ENCODE data around the gene UQCC5.

UQCC5 gene

DNA sequence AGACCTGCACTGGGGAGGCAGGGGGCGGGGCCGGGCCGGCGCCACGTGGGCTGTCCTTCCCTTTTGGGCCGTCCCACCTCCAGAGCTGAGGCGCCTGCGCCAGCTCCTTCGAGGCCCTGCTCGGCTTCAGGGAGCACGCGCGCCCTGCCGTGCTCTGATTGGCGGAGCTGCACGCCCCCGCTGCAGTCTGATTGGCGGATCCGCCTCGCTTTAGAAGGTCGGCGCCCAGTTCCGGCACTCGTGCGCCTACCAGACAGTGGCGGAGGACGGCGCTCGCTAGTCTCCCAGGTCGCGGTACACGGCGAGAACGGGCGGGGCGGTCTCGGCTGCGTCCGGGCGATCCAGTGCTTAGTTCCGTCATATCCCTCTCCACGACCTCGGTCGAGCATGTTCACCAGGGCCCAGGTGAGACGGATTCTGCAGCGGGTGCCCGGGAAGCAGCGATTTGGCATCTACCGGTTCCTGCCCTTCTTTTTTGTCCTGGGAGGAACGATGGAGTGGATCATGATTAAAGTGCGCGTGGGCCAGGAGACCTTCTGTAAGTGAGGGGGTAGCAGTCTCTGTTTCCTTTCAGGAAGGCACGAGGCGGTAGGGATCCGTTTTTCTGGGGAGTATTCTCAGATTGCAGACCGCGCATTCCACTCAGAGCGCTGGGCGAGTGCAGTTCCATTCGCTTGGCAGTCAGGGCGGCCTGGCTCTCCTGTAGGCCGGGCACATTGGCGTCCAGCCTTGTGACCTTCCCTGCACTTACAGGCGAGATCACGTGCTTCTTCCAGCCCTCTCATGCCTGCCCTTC is at the start of gene UQCC5:
Gene UQCC5, plus strand, starts transcription at position 237 of the 796 bp plus-strand sequence. Its CDS starts 151 bp downstream, at position 388.
- DNase-seq = peak; percentile 95 to 97

DNA sequence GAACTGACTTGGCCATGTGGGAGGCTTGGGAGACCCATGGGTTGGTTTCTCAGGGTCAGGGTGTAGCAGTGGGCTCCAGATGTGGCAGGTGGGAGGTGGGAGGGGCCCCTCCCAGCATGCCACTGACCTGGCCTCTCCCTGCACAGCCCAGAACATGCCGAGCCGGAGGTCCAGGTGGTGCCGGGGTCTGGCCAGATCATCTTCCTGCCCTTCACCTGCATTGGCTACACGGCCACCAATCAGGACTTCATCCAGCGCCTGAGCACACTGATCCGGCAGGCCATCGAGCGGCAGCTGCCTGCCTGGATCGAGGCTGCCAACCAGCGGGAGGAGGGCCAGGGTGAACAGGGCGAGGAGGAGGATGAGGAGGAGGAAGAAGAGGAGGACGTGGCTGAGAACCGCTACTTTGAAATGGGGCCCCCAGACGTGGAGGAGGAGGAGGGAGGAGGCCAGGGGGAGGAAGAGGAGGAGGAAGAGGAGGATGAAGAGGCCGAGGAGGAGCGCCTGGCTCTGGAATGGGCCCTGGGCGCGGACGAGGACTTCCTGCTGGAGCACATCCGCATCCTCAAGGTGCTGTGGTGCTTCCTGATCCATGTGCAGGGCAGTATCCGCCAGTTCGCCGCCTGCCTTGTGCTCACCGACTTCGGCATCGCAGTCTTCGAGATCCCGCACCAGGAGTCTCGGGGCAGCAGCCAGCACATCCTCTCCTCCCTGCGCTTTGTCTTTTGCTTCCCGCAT is 49.2 kb upstream of the UQCC5 start:
- no peak for DNase-seq

- DNase-seq = no peak
These were observed 48.4 kb upstream of the UQCC5 start for GRCh38 chr3:52487788-52488691.

- DNase-seq = no peak
These were observed 47.7 kb upstream of the UQCC5 start for GRCh38 chr3:52488746-52489145.

DNA sequence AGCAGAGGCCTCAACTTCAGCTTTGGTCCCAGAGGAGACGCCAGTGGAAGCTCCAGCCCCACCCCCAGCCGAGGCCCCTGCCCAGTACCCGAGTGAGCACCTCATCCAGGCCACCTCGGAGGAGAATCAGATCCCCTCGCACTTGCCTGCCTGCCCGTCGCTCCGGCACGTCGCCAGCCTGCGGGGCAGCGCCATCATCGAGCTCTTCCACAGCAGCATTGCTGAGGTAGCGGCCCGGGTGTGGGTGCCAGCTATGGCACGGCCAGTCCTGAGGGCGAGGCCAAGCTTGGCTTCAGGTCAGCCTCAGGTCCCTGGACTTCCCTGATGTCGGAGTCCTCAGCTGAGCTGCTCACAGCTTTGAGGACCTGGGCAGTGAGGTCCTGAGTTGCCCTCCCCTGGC is 47.0 kb upstream of the UQCC5 start:
- no peak for DNase-seq

DNA sequence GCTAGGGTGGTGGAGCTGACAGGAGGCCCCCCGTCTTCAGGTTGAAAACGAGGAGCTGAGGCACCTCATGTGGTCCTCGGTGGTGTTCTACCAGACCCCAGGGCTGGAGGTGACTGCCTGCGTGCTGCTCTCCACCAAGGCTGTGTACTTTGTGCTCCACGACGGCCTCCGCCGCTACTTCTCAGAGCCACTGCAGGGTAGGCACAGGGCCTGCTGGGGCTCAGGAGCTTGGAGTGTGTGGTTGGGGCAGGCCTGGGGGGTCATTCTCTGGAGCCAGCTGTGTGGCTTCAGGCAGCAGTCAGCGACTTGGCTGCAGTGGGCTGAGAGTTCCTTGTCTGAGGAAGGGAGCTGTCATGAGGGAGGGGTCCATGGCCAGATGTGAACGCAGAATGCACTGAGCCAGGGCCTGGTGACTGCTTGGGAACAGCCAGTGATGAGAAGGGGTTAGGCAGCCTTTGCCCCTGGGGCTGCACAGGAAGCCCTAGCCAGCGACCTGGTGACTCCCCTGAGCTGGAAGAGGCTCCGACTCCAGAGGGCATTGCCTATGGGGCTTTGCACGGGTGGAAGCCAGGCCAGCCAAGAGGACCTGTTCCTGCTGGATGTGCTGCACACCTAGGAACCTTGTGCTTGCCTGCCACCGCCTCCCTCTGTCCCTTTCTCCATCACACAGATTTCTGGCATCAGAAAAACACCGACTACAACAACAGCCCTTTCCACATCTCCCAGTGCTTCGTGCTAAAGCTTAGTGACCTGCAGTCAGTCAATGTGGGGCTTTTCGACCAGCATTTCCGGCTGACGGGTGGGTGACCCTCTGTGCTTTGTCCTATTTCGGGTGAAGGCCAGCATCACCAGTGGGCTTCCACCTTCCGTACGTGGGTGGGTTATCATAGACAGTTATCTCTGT is 46.1 kb upstream of the UQCC5 start:
- DNase-seq = peak; percentile 43 to 47

DNA sequence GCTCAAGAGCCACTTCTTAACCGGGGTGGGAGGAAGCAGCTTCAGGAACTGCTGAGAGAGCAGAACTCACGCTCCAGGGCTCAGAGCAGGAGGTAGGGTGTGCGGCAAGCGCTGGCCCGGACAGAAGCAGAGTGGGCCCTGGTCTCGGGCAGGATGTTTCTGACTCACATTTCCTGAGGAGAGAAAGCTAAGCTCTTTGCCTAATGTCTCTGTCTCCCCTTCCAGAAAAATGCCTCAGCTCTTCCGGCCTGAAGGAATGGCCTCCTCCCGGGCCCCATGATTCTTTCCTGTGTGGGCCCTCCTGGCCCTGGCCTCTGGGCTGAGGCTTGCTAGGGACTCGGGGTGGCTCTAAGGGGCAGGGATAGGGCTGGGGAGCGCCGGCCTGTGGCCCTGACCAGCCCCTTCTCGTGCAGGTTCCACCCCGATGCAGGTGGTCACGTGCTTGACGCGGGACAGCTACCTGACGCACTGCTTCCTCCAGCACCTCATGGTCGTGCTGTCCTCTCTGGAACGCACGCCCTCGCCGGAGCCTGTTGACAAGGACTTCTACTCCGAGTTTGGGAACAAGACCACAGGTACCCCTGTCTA is 45.4 kb upstream of the UQCC5 start:
- peak; percentile 86 to 90 for DNase-seq

DNA sequence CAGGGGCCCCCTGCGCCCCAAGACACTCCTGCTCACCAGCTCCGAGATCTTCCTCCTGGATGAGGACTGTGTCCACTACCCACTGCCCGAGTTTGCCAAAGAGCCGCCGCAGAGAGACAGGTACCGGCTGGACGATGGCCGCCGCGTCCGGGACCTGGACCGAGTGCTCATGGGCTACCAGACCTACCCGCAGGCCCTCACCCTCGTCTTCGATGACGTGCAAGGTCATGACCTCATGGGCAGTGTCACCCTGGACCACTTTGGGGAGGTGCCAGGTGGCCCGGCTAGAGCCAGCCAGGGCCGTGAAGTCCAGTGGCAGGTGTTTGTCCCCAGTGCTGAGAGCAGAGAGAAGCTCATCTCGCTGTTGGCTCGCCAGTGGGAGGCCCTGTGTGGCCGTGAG is 44.3 kb upstream of the UQCC5 start:
- no peak for DNase-seq

DNA sequence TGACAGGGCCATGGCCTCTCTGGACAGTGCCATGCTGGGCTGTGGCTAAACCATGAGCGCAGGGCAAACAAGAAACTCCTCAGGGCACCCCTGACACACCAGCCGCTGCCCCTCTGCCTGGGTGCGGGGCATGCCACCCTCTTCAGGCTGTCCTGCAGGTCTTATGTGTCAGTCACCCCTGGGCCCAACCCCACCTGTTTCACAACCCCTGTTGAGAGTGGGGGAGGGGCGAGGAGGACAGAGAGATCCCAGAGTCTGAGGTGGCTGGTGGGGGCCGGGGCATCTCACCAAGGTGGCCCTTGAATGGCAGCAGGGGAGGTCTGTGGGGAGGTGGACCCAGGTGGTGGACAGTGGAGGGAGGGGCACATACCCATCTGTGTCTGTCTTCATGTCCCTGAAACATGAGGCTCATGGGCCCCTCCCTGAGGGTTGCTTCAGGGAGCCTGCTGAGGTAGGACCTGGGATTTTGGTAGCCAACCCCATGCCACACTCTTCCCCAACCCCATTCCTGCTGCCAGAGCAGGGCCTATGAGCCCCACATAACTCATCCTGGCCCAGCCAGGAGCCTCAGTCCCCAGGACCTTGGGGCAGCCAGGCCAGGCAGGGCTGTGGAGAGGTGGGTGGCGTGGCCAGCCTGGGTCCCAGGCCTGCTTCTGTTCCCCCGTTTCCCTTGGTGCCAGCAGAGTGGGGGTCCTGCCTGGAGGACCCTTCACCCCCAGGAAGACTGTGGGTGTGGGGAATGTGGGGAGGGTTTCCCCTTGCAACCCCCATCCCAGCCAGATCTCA is 43.0 kb upstream of the UQCC5 start:
- DNase-seq = no peak

- DNase-seq = peak in 1 of 2 experiments; percentile 6
These were observed 42.0 kb upstream of the UQCC5 start for GRCh38 chr3:52494445-52494844.

GRCh38 chr3:52494886-52495495 is 41.4 kb upstream of the UQCC5 start, which contains the start of gene STAB1:
STAB1 (plus strand) TSS chr3:52495338; CDS start chr3:52495414, 76 bp downstream.
- DNase-seq = no peak

DNA sequence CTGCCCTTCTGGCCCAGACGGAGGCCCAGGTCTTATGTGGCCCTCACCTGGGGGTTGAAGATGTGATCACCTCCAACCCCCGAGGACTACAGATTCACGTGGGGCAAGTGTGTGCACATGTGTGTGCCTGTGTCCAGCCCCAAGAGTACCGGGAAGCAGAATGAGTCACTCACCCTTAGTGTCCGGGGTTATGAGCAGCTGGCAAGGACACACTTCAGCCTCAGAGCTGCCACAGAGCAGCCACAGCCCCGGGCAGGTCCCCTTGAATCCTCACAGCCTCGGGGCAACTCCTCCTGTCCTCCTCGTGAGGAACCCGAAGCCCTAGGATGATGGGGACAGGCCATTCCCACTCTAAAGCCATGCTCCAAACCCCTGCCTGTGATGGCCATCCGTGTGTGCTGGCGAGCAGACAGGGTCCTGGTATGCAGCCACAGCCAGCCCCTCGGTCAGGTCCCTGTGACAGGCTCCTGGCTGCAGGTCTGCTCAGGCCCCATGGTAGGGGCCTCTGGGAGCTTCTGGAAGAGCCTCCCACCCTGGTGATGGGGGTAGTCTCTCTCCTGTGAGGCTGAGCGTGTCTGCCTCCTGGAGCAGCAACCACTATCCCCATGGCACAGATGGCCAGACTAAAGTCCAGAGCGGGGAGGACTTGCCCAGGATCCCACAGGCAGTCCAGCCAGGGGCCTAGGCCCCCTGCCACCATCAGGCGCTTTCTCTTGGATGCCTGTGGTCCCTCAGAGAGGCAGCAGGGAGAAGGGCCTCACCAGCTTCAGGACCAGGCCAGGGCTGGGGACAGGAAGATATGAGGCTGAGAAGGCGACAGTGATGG is 40.4 kb upstream of the UQCC5 start:
- no peak for DNase-seq

DNA sequence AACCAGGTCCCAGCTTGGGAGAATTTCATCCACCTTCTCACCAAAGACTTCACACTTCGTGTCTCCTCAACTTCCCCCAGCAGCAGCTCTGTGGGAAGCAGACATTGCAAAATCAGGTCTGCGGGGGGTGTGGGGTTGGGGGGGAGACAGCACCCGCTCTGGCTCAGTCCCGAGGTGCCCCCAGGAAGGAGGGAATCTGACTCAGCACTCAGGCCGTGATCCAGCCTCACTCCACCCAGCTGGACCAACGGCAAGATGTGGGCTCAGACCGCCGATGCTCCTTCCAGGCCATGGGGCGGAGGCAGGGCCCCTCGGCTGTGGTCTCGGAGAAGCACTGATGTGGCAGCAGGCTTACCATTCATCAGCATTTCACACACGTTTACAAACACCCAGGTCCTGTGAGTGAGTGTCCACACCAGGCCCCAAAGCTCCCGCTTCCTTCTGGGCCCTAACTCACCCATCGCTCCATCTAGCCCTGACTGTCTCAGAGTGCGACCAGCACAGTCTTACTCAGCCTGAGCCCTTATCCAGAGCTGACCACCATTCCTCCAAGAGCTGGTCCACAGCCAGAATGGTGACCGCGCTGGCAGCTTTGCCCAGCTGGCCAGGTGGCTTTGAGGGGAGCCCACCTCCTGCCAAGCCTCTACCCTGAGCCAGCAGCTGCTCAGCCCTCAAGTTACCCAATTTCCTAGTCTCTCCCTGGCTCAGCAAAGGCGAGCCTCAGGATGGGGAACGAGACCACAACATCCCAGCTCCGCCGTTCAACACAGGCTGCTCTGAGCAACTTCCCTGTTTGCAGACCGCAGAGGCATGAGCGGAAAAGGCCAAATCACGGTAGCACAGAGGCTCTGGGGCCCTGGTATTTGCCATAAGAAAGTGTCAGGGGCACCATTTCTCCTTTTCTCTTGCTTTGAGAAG is 38.0 kb upstream of the UQCC5 start:
- DNase-seq = peak; percentile 96 to 98

DNA sequence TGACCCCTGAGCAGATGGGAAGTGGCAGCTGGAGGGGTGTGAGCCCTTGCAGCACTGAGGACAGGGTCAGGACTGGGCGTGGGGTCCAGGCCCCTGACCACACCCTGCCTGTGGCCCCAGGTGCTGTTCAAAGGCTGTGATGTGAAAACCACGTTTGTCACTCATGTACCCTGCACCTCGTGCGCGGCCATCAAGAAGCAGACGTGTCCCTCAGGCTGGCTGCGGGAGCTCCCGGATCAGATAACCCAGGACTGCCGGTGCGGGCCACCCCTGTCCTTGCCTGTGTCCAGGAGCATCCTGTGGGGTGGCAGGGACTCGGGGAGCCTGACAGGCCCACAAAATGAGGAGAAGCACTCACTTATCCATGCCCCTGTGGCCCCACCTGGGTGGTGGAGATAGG is 35.4 kb upstream of the UQCC5 start:
- DNase-seq = no peak

- no peak for DNase-seq
These were observed 34.4 kb upstream of the UQCC5 start for GRCh38 chr3:52502001-52502400.

DNA sequence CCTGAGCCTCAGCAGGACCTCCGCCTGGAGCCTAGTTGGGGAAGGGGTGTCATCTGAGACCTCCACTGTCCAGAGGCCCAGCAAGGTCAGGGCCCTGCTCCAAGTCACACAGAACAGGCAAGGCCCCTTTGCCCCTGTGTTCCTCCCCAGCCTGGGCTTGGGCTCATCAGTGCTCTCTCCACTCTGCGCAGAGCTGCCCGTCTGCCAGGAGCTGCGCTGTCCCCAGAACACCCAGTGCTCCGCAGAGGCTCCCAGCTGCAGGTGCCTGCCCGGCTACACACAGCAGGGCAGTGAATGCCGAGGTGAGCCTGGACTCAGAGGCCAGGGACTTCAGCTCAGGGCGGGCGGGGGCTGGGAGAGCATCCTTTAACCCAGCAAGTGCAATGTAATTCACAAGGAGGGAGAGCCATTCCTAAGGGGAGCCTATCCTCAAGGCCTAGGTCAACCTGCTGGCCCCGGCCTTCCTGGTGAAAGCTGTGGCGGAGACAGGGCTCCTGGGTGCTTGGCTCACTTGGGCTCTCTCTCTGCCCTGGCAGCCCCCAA is 33.5 kb upstream of the UQCC5 start:
- DNase-seq = no peak

DNA sequence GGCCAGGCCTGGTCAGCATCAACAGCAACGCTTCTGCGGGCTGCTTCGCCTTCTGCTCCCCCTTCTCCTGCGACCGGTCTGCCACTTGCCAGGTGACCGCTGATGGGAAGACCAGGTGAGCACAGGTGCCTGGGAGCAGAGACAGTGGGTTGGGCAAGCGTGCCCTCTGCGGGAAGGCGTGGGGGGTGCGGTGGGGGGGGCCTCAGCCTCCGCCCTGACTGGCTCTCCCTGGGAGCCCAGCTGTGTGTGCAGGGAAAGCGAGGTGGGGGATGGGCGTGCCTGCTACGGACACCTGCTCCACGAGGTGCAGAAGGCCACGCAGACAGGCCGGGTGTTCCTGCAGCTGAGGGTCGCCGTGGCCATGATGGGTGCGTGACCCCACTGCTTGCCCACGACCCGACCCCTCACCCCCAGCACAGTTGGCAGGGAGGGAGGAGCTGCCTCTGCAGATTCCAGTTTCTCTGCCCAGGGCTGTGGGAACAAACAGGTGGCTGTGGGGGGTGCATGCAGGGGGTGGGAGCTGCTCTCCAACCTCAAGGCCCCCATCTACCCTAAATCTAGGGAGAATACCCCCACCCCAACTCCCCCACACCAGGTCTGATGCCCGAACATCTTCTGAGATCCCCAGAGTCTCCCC is 32.5 kb upstream of the UQCC5 start:
- DNase-seq = no peak
